Measurements from ENCODE around the gene TPK1. TPM values are rescaled to one million over a fixed set of nuclear protein-coding genes. Genes with fewer than 3 reads are reported as not detected.

Gene TPK1
- total and polyA plus RNA-seq, 2 of the 8 experiments (the other 6 are each of a cell fraction or from before 2014, with no cell fraction given), result 1.9 to 2.7 TPM

DNA sequence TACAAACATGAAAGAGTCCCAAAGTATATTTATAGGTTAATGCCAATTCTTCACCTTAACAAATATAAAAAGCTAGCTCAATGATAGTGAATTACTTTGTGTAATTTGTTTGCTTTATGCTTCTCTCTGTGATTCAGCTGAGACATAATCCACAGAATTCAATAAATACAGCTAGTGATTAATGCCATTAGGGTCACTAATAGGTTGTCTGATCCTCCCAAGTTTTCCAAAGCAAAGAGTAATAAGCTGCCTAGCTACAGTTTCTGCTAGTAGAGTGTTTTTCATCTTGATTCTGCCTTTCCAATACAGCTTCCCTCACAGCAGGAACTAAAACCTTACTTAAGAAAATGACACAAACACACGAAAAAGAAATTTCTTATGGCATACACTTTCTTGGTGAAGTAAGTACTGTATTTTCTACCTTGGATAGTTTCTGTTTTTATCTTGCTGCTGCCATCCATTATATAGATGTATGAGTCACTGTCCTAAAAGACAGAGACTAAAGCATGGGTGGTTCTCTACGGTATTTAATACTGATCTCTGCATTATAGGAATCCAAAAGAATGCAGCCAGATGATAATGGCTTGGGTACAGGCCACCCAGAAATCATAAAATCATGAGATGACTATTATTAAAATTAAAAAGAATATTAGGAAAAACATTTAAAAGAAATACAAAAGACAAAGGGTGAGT, 170.0 kb downstream of the TPK1 start:
- Histone ChIP-seq H4K5ac (ENCODE audit: insufficient read length, low read depth, low read length) (no peak overlapping the region), H3K14ac (ENCODE audit: insufficient read length) (no peak overlapping the region), H3K27me3 (replicated peaks in 1 of 4; ENCODE audit: control insufficient read depth in 3 of 4, extremely low read depth in 1 of 4, insufficient read depth in 3 of 4, low read length in 3 of 4) (no peaks in the 10 kb centered on the region), H3K56ac (replicated peaks; ENCODE audit: insufficient read length, low read depth, low read length) (no peak overlapping the region), H2AK5ac (ENCODE audit: low read depth, low read length) (no peak overlapping the region), H3K9ac (replicated peaks in 1 of 4; ENCODE audit: extremely low read depth in 1 of 4, low read depth in 3 of 4, low read length in 3 of 4) (no peak overlapping the region), H3K36me3 (ENCODE audit: control insufficient read depth in 2 of 4, insufficient read depth in 4 of 4, low read length in 3 of 4) (no peaks in the 10 kb centered on the region), H4K8ac (ENCODE audit: extremely low read depth, insufficient read depth, low read length) (no peak overlapping the region), H2BK12ac (ENCODE audit: low read depth, low read length) (no peak overlapping the region), H3K23ac (ENCODE audit: insufficient read length) (no peak overlapping the region), H2AFZ (ENCODE audit: low read length) (no peak overlapping the region), H3K18ac (ENCODE audit: extremely low read depth, low read length) (no peak overlapping the region), H3K4me1 (replicated peaks in 1 of 4; ENCODE audit: control insufficient read depth in 3 of 4, insufficient read depth in 4 of 4, low read length in 3 of 4) (peaks cover 0 to 3% (median 0%) of the 10 kb centered on the region in 4 experiments; a peak in 1 of 7 replicates), H3K23me2 (ENCODE audit: low read depth, low read length) (peaks cover 2% of the 10 kb centered on the region; the same call in 1 of the 2 replicates), H2BK20ac (ENCODE audit: low read length) (no peak overlapping the region), H2BK5ac (ENCODE audit: low read depth, low read length) (no peak overlapping the region), H3K4ac (replicated peaks; ENCODE audit: insufficient read length, low read depth, low read length) (no peak overlapping the region), H2BK15ac (ENCODE audit: low read length) (no peak overlapping the region), H3K4me3 (ENCODE audit: extremely low read depth in 1 of 4, insufficient read depth in 2 of 4, low read depth in 3 of 4, low read length in 4 of 4) (no peak overlapping the region), H4K91ac (replicated peaks; ENCODE audit: insufficient read length, low read length) (no peak overlapping the region), H3K9me3 (ENCODE audit: insufficient read depth in 2 of 2, low read depth in 1 of 2, low read length in 1 of 2) (no peaks in the 10 kb centered on the region), H4K20me1 (replicated peaks in 1 of 2; ENCODE audit: control insufficient read depth in 1 of 2, insufficient read depth in 2 of 2, low read length in 2 of 2) (no peaks in the 10 kb centered on the region), H3K4me2 (ENCODE audit: insufficient read depth in 1 of 2, low read depth in 2 of 2, low read length in 2 of 2) (no peak overlapping the region), H3K27ac (ENCODE audit: low read depth, low read length) (no peak overlapping the region), H3K79me1 (ENCODE audit: low read depth, low read length) (no peaks in the 10 kb centered on the region), H2BK120ac (replicated peaks; ENCODE audit: low read depth, low read length) (no peak overlapping the region), H3K79me2 (ENCODE audit: control insufficient read depth in 1 of 2, insufficient read depth in 2 of 2, low read length in 2 of 2) (no peaks in the 10 kb centered on the region)
- POLR2A ChIA-PET (ENCODE audit: partially characterized antibody), result interaction anchor here (0.7 kb wide), 1 partner anchor 268 kb away, joined by 4 read pairs; no protein-coding TSS in a partner anchor
- FAIRE-seq (no peak), DNase-seq (ENCODE audit: low read depth in 1 of 2, low spot score in 2 of 2) (no peak)
- CTCF ChIA-PET (ENCODE audit: partially characterized antibody), result interaction anchor here (0.5 to 1.2 kb wide), 2 partner anchors 68 to 89 kb away, joined by 3 to 4 read pairs; no protein-coding TSS in a partner anchor
- 74% methylated on average over 2 of the region's 2 CpGs; no CpG with 5 or more reads in 1 of the 2 experiments for WGBS, 2 experiments (ENCODE audit: extremely low coverage in 1 of 2, insufficient coverage in 1 of 2, insufficient read length in 1 of 2, insufficient replicate concordance in 2 of 2, low coverage in 1 of 2, low lambda C conversion rate in 2 of 2, missing lambda C conversion rate in 1 of 2)
- TF ChIP-seq TEAD4 (IDR thresholded peaks at IDR 0.05; ENCODE audit: low read depth, low read length) (no peak), BCL11A (IDR thresholded peaks at IDR 0.05; ENCODE audit: low read depth in 2 of 2, low read length in 2 of 2) (no peak), ZNF274 (IDR thresholded peaks at IDR 0.05; ENCODE audit: borderline replicate concordance, extremely low read depth, low read length) (no peak), YY1 (IDR thresholded peaks at IDR 0.05; ENCODE audit: low read depth, low read length) (no peak), KDM4A (IDR thresholded peaks at IDR 0.05; ENCODE audit: low read depth, low read length, severe bottlenecking) (no peak), SIRT6 (IDR thresholded peaks at IDR 0.05; ENCODE audit: low read length) (no peak), GABPA (IDR thresholded peaks at IDR 0.05; ENCODE audit: borderline replicate concordance, insufficient read depth, low read length) (no peak), CBX5 (IDR thresholded peaks at IDR 0.05; ENCODE audit: low read depth, low read length) (no peak), KDM1A (IDR thresholded peaks at IDR 0.05; ENCODE audit: borderline replicate concordance, low read length) (no peak), NRF1 (IDR thresholded peaks at IDR 0.05; ENCODE audit: low read depth, low read length) (no peak), PHF8 (conservative IDR thresholded peaks at IDR 0.05; ENCODE audit: low read depth, low read length) (no peak)
- TF ChIP-seq, protein P1, sequence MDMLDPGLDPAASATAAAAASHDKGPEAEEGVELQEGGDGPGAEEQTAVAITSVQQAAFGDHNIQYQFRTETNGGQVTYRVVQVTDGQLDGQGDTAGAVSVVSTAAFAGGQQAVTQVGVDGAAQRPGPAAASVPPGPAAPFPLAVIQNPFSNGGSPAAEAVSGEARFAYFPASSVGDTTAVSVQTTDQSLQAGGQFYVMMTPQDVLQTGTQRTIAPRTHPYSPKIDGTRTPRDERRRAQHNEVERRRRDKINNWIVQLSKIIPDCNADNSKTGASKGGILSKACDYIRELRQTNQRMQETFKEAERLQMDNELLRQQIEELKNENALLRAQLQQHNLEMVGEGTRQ (IDR thresholded peaks at IDR 0.05; ENCODE audit: low read length), result no peak

All from H1 (cell line).